H1 (cell line): Measurements from ENCODE around the gene ETF1.

Experiments used
- BRCA1 ChIP-seq: IDR thresholded peaks from 2 replicates; pipeline ENCODE4 v1.6.1; 2012; ENCODE audit warnings: low read depth, low read length, improper control_type of control experiment
- CBX5 ChIP-seq: fragments of 300-800, 300-1000 bp; sonication (generic); IDR thresholded peaks from 2 replicates; pipeline ENCODE4 v1.7.1; 2016; ENCODE audit warnings: antibody characterized with exemption, low read length, low read depth
- MAFK ChIP-seq: IDR thresholded peaks from 2 replicates; pipeline ENCODE4 v1.6.1; 2012; ENCODE audit warnings: low read depth, mild to moderate bottlenecking, improper control_type of control experiment, low read length
- POLR2AphosphoS5 ChIP-seq: IDR thresholded peaks from 2 replicates; pipeline ENCODE4 v1.6.1; 2011; ENCODE audit warnings: low read depth, low read length
- SRF ChIP-seq: IDR thresholded peaks from 2 replicates; pipeline ENCODE4 v1.6.1; 2011; ENCODE audit warnings: mild to moderate bottlenecking, low read depth, low read length, moderate library complexity
- ZNF274 ChIP-seq: IDR thresholded peaks from 2 replicates; pipeline ENCODE4 v1.7.0; 2012; ENCODE audit warnings: low read length, borderline replicate concordance; ENCODE audit errors: extremely low read depth
- TF ChIP-seq, protein P1 (sequence below), 3 experiments: IDR thresholded peaks; 1 replicate in 2 of 3; 2 replicates in 1 of 3; pipeline versions ENCODE4 v1.5.1 to v1.6.1; 2011; ENCODE audit warnings: low read length in 3 of 3, mild to moderate bottlenecking in 3 of 3, inconsistent platforms in 2 of 3, low read depth in 1 of 3, moderate library complexity in 1 of 3; ENCODE audit not compliant: insufficient read depth in 1 of 3; ENCODE audit errors: control extremely low read depth in 1 of 3
- TF ChIP-seq, protein P2 (sequence below): IDR thresholded peaks from 2 replicates; pipeline ENCODE4 v1.6.1; 2011; ENCODE audit warnings: low read depth, mild to moderate bottlenecking, low read length; ENCODE audit not compliant: insufficient read depth

DNA sequence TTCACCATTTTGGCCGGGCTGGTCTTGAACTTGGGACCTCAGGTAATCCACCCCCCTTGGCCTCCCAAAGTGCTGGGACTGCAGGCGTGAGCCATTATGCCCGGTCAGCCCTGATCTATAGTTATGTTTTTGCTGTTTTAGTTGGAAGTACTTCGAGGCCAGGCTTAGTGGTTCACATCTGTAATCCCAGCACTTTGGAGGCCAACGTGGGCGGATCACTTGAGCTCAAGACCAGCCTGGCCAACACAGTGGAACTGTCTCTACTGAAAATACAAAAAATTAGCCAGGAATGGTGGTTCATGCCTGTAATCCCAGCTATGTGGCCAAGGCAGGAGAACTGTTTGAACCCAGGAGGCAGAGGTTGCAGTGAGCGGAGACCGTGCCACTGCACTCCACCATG lies 30.2 kb upstream of the ETF1 start:
- TF ChIP-seq, protein P1, sequence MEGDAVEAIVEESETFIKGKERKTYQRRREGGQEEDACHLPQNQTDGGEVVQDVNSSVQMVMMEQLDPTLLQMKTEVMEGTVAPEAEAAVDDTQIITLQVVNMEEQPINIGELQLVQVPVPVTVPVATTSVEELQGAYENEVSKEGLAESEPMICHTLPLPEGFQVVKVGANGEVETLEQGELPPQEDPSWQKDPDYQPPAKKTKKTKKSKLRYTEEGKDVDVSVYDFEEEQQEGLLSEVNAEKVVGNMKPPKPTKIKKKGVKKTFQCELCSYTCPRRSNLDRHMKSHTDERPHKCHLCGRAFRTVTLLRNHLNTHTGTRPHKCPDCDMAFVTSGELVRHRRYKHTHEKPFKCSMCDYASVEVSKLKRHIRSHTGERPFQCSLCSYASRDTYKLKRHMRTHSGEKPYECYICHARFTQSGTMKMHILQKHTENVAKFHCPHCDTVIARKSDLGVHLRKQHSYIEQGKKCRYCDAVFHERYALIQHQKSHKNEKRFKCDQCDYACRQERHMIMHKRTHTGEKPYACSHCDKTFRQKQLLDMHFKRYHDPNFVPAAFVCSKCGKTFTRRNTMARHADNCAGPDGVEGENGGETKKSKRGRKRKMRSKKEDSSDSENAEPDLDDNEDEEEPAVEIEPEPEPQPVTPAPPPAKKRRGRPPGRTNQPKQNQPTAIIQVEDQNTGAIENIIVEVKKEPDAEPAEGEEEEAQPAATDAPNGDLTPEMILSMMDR (IDR thresholded peaks at IDR 0.05; ENCODE audit: control extremely low read depth in 1 of 3, insufficient read depth in 1 of 3, low read depth in 1 of 3, low read length in 3 of 3) = no peak
- TF ChIP-seq SRF (no peak), CBX5 (no peak), MAFK (no peak), POLR2AphosphoS5 (no peak), ZNF274 (no peak), BRCA1 (no peak)
- TF ChIP-seq, protein P2, sequence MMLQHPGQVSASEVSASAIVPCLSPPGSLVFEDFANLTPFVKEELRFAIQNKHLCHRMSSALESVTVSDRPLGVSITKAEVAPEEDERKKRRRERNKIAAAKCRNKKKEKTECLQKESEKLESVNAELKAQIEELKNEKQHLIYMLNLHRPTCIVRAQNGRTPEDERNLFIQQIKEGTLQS = no peak
